Measurements from ENCODE around the gene MKRN2. TPM values are rescaled to one million over a fixed set of nuclear protein-coding genes. Genes with fewer than 3 reads are reported as not detected.
A peak's percentile ranks its signal among the peaks of the same experiment; 100 is the strongest.
"Not testable (repeated sequence)": the region's sequence is repeated elsewhere in the genome, so short reads cannot be mapped to it uniquely, and the experiment has no call there.

Gene MKRN2
- total RNA-seq, 2 experiments from 2014 or later = 20.3 to 22.4 TPM

DNA sequence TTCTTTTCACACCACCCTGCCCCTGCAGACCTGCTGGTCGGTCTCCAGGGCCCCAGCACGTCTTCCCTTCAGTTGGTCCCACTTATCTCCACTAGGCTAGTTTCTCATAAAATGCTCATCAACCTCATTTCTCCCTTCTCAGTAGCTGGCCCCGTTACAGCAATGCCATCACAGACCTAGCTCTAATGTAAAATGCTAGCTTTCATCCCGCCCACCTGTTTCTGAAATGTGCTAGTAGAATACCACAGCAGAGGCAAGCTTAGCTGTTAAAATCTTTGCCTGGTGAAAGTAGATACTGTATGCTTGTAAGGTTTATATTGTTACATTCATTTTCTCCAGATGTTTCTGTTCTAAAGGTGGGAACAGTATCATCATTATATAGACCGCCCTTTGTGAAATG is 24.7 kb upstream of the MKRN2 start:
- CTCF ChIA-PET = no interaction called here
- Mint-ChIP-seq H3K36me3 (peaks cover 6% of the 10 kb centered on the region), H3K27ac (no peak overlapping the region), H3K4me1 (no peaks in the 10 kb centered on the region), H3K27me3 (no peaks in the 10 kb centered on the region), H3K4me3 (no peak overlapping the region), H3K9me3 (ENCODE audit: low read depth) (no peaks in the 10 kb centered on the region)
- no peak for DNase-seq
- ATAC-seq = no peak

DNA sequence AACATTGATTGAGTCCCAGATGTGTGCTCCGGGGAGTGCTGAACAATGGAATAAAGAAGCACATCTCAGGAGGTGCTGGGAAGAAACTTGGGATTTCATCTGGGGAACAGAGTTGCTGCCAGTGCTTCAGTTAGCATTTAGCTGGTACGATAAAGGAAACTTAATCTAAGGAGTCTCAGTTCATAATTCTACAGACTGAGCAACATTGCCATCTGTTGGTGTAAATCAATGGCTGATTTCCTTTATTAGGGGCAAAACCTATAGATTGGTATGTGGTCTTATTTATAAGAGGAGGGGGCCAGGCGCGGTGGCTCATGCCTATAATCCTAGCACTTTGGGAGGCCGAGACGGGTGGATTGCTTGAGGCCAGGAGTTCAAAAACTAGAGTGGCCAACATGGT is 20.5 kb upstream of the MKRN2 start:
- ATAC-seq (no peak), DNase-seq (no peak)
- H3K27me3 Mint-ChIP-seq = no peaks in the 10 kb centered on the region
- H3K27ac Mint-ChIP-seq = no peak overlapping the region
- no peaks in the 10 kb centered on the region for H3K36me3 Mint-ChIP-seq
- H3K4me3 Mint-ChIP-seq = no peak overlapping the region
- no peaks in the 10 kb centered on the region for H3K4me1 Mint-ChIP-seq
- no peaks in the 10 kb centered on the region for H3K9me3 Mint-ChIP-seq (ENCODE audit: low read depth)
- CTCF ChIA-PET = no interaction called here

DNA sequence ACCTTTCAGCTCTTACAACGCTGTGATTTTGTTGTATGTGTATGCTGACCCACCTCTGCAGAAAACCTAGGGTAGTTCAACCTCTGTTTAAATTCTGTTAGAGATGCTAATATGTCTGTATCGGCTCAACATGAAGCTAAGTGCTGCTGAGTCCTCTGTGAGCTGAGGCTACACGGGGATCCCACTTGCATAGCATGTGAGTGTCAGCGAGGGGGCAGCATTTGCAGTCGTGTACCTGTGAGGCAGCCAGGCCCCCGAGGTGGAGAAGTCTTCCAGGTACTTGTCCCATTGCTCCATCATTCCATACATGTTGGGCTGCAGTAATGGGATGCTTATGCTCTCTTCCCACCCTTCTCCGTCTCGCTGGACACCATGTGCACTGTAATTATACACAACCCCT is 15.3 kb upstream of the MKRN2 start:
- Mint-ChIP-seq H3K27ac (no peak overlapping the region), H3K9me3 (ENCODE audit: low read depth) (no peaks in the 10 kb centered on the region), H3K4me3 (no peak overlapping the region), H3K36me3 (no peaks in the 10 kb centered on the region), H3K4me1 (peaks cover 5% of the 10 kb centered on the region), H3K27me3 (no peaks in the 10 kb centered on the region)
- no peak for ATAC-seq
- CTCF ChIA-PET = interaction anchor here (1.1 to 1.2 kb wide), 2 partner anchors 12 to 36 kb away, joined by 3 read pairs; no protein-coding TSS in a partner anchor
- DNase-seq = no peak

DNA sequence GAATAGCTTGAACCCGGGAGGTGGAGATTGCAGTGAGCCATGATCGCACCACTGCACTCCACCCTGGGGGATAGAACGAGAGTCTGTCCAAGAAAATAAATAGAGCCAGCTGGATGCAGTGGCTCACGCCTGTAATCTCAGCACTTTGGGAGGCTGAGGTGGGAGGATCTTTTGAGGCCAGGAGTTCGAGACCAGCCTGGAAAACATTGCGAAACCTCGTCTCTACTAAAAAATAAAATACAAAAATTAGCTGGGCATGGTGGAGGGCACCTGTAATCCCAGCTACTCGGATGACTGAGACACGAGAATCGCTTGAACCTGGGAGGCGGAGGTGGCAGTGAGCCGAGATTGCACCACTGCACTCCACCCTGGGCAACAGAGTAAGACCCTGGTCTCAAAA is 13.4 kb upstream of the MKRN2 start:
- H3K4me1 Mint-ChIP-seq; H3K36me3 Mint-ChIP-seq; H3K4me3 Mint-ChIP-seq; H3K27me3 Mint-ChIP-seq; ATAC-seq; DNase-seq; H3K9me3 Mint-ChIP-seq (ENCODE audit: low read depth); H3K27ac Mint-ChIP-seq: not testable (repeated sequence)
- CTCF ChIA-PET = interaction anchor here (1.6 kb wide), 1 partner anchor 11 kb away, joined by 3 read pairs; no protein-coding TSS in a partner anchor

DNA sequence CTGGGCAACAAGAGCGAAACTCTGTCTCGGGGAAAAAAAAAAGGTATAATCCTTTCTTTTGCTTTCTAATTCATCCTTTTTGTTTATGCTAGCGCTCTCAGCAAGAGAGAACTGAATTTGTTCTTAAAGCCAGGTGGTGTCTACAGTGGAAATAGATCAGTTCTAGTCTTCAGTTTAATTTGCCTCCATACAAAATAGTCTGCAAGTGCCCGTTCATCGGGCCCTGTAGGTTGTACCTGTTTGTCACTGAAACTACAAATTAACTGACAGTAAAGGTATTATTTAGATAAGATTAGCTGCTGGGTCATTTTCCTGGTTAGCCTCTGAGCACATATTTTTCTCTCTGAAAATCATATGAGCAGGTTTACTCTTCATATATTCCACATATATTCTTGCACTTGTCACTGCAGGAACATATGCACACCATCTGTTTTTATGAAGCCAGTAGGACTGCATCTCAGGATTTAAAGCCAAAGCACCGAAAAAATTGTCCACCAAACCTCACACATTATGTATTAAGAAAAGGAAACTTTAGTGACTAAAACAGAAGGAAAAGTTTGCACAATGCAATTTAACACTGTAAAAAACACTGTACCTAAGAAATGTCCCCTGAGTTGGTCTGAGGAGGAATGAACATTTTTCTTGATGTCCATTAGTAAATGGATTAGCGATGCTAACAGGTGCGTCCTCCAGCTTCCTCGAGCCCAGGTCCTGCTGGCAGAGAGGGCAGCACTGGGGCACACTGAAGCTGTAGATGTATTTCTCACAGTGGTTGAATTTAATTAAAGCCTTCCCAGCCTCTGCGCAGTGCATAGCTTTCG is 12.0 kb upstream of the MKRN2 start:
- peaks cover 3% of the 10 kb centered on the region for H3K27me3 Mint-ChIP-seq
- no peaks in the 10 kb centered on the region for H3K9me3 Mint-ChIP-seq (ENCODE audit: low read depth)
- CTCF ChIA-PET = no interaction called here
- no peak overlapping the region for H3K4me3 Mint-ChIP-seq
- peaks cover 5% of the 10 kb centered on the region for H3K4me1 Mint-ChIP-seq
- ATAC-seq = no peak
- H3K36me3 Mint-ChIP-seq = no peaks in the 10 kb centered on the region
- H3K27ac Mint-ChIP-seq = no peak overlapping the region
- DNase-seq = no peak

DNA sequence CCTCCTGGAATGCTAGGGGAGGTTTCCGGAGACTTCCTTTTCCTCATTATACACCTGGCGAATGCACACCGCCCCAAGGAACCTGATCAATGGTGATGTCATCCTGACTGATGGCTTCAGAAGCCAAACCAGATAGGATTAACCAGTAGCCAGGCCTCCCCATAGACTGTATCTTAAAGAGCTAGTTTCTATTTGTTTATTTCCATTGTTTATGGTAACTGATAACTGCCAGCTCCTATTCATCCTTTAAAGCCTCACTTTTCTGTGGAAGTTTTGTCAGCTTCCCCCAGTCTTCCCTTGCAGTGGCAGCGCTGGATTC is 11.5 kb upstream of the MKRN2 start, which contains the start of gene MKRN2OS:
MKRN2OS (minus strand) TSS at position 27 of the 319 bp plus-strand sequence. CDS start 35 bp downstream, outside the sequence.
- Mint-ChIP-seq H3K27me3 (peaks cover 8% of the 10 kb centered on the region), H3K4me3 (no peak within 1 kb of the TSS), H3K36me3 (no peaks in the 10 kb centered on the region), H3K27ac (no peak within 1 kb of the TSS), H3K4me1 (peaks cover 5% of the 10 kb centered on the region), H3K9me3 (ENCODE audit: low read depth) (no peaks in the 10 kb centered on the region)
- CTCF ChIA-PET = no interaction called here
- no peak for DNase-seq
- ATAC-seq = no peak

DNA sequence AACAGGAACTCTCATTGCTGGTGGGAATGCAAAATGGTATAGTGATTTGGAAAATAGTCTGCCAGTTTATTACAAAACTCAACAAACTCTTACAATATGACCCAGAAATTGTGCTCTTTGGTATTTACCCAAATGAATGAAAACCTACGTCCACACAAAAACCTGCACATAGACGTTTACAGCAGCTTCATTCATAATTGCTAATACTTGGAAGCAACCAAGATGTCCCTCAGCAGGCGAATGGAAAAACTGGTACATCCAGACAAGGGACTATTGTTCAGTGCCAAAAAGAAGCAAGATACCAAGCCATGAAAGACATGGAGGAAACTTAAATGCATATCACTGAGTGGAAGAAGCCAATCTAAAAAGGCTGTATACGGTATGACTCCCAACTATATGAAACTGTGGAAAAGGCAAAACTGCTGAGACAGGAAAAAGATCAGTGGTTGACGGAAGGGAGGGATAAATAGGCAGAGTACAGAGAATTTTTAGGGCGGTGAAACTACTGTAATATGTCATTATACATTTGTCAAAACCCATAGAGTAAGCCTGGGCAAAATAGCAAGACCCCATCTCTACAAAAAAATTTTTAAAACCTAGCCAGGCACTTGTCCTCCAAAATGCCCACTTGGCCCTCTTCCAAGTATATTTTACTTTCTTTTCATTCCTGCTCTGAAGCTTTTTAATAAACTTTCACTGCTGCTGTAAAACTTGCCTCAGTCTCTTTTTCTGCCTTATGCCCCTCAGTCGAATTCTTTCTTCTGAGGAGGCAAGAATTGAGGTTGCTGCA is 6.7 kb upstream of the MKRN2 start:
- DNase-seq (no peak), ATAC-seq (no peak)
- H3K4me1 Mint-ChIP-seq = peaks cover 6% of the 10 kb centered on the region
- no peak overlapping the region for H3K27ac Mint-ChIP-seq
- CTCF ChIA-PET = no interaction called here
- H3K27me3 Mint-ChIP-seq = peaks cover 31% of the 10 kb centered on the region
- no peaks in the 10 kb centered on the region for H3K36me3 Mint-ChIP-seq
- no peaks in the 10 kb centered on the region for H3K9me3 Mint-ChIP-seq (ENCODE audit: low read depth)
- H3K4me3 Mint-ChIP-seq = no peak overlapping the region

DNA sequence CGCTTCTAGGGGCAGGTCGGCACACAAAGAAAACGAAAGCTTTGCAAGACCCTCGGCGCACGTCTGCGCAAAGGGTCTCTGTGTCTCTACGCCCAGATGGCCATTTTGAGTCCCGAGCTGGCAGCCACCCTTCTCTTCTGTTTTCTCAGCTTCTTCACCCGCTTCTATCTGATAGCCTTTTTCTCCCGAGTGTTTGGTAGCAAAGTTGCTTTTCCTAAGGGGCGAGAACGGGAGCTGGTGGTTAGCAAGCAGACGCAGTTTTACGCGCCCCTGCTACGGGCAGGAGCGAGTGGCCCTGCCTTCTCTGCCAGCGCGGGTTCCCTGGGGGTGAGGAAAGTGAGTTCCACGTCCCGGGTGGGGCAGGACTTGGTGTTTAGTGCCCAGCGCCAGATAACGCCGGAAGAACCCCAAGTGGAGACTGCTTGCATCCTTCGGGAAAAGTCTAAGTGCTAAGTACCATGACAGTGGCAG is 2.9 kb upstream of the MKRN2 start:
- Mint-ChIP-seq H3K4me3 (peak overlapping the region; percentile 82), H3K27me3 (peaks cover 38% of the 10 kb centered on the region), H3K27ac (no peak overlapping the region), H3K4me1 (peaks cover 30% of the 10 kb centered on the region), H3K9me3 (ENCODE audit: low read depth) (no peaks in the 10 kb centered on the region), H3K36me3 (no peaks in the 10 kb centered on the region)
- CTCF ChIA-PET = interaction anchor here (0.6 kb wide), 2 partner anchors 11 to 110 kb away, joined by 3 read pairs; partner anchors contain the start of gene RAF1
- ATAC-seq (no peak), DNase-seq (no peak)

DNA sequence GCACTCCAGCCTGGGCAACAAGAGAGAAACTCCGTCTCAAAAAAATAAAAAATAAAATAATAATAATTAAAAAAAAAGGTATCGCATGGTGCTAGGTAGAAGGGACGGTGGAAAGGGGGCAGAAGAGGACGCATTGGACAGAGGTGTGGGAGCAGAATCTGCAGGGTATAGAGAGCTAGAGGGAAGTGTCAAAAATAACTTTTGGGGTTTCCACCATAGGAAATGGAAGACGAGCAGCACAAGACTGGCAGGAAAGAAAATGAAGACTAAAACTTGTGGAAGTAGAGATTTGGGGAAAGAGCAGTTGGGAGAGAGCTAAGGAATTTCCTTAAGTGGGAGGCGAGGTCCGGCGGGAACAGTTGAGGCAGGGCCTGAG is 585 bp upstream of the MKRN2 start:
- H3K27ac Mint-ChIP-seq = peak overlapping the region; percentile 89
- DNase-seq = no peak
- H3K9me3 Mint-ChIP-seq (ENCODE audit: low read depth) = no peaks in the 10 kb centered on the region
- peaks cover 25% of the 10 kb centered on the region for H3K27me3 Mint-ChIP-seq
- peaks cover 49% of the 10 kb centered on the region for H3K4me1 Mint-ChIP-seq
- peak overlapping the region; percentile 90 for H3K4me3 Mint-ChIP-seq
- no peak for ATAC-seq
- CTCF ChIA-PET = interaction anchor here (1.7 kb wide), 1 partner anchor 72 kb away, joined by 4 read pairs; the partner anchor contains the start of gene TSEN2
- H3K36me3 Mint-ChIP-seq = no peaks in the 10 kb centered on the region

DNA sequence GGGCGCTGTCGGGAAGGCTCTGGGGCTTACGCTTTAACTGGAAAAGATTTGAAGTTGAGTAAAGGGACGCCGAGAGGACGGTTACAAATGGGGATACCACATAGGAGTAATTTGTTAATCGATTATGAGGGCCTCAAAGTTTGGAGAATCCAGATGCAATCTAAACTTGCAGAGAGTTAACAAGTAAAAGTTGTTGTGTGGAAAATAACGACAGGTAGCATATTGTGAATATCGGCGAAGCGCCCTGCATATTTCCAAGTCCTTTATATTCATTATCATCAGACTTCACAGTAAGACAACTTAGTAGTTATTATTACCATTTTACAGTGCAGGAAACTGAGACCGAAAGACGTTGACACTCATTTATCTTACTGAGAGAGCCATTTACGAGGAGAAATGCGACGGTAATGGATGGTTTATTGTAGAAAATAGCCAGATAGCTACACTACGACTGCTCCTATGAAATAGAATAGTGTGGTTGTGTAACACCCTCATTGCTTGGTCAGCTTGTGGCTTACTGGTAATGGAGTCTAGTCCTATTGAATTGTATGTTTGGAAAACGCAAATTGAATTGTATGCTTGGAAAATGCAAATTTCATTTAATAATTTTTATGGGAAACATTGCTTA is 700 bp downstream of the MKRN2 start:
- no peaks in the 10 kb centered on the region for H3K36me3 Mint-ChIP-seq
- H3K27me3 Mint-ChIP-seq = peaks cover 25% of the 10 kb centered on the region
- peaks cover 52% of the 10 kb centered on the region for H3K4me1 Mint-ChIP-seq
- peak overlapping the region; percentile 90 for H3K4me3 Mint-ChIP-seq
- ATAC-seq (no peak), DNase-seq (no peak)
- peak overlapping the region; percentile 87 for H3K27ac Mint-ChIP-seq
- H3K9me3 Mint-ChIP-seq (ENCODE audit: low read depth) = no peaks in the 10 kb centered on the region
- CTCF ChIA-PET = no interaction called here

DNA sequence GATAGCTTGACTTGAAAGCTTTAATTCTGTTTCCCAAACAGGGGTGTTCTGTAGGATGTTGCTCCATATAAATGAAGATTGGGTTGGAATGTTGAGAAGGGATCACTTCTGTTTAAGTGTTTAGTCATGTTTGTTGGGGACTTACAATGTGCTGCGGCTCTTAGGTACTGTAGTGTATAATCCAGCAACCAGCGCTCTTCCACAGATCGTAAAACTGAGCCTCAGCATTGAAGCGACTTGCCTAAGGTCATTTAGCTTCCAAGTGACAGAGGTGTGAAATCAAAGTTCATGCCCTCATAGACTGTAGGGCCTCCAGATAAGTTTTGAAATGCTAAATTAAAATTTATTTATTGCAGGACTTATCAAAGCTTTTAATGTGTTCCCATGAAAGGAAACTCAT is 1.8 kb downstream of the MKRN2 start:
- CTCF ChIA-PET = interaction anchor here (1.3 kb wide), 1 partner anchor 12 kb away, joined by 3 read pairs; no protein-coding TSS in a partner anchor
- H3K4me1 Mint-ChIP-seq = peaks cover 50% of the 10 kb centered on the region
- no peak for ATAC-seq
- H3K4me3 Mint-ChIP-seq = peak overlapping the region; percentile 90
- DNase-seq = no peak
- H3K9me3 Mint-ChIP-seq (ENCODE audit: low read depth) = no peaks in the 10 kb centered on the region
- peaks cover 16% of the 10 kb centered on the region for H3K27me3 Mint-ChIP-seq
- peaks cover 1% of the 10 kb centered on the region for H3K36me3 Mint-ChIP-seq
- H3K27ac Mint-ChIP-seq = no peak overlapping the region

DNA sequence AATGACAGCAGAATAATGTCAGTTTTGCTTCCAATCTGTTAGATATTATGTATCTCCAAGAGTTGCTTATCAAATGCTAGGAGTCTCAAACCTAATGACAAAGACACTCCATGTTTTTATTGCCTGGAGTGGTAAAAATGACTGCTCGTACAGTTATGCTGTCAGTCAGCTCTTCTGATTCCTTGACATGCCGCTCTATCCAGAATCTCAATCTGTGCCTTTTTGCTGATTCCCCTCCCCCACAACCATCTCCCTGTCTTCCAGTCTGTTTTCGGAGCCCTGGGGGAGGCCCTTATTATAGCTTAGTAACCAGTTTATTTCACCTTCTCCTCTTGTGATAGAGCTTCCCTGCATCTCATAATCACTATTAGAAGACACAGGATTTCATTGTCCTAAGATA is 2.6 kb downstream of the MKRN2 start:
- CTCF ChIA-PET = interaction anchor here (1.3 kb wide), 2 partner anchors 11 kb away, joined by 3 to 5 read pairs; no protein-coding TSS in a partner anchor
- Mint-ChIP-seq H3K27me3 (peaks cover 9% of the 10 kb centered on the region), H3K27ac (no peak overlapping the region), H3K4me3 (no peak overlapping the region), H3K4me1 (peaks cover 46% of the 10 kb centered on the region), H3K9me3 (ENCODE audit: low read depth) (no peaks in the 10 kb centered on the region), H3K36me3 (peaks cover 3% of the 10 kb centered on the region)
- no peak for ATAC-seq
- DNase-seq = no peak

DNA sequence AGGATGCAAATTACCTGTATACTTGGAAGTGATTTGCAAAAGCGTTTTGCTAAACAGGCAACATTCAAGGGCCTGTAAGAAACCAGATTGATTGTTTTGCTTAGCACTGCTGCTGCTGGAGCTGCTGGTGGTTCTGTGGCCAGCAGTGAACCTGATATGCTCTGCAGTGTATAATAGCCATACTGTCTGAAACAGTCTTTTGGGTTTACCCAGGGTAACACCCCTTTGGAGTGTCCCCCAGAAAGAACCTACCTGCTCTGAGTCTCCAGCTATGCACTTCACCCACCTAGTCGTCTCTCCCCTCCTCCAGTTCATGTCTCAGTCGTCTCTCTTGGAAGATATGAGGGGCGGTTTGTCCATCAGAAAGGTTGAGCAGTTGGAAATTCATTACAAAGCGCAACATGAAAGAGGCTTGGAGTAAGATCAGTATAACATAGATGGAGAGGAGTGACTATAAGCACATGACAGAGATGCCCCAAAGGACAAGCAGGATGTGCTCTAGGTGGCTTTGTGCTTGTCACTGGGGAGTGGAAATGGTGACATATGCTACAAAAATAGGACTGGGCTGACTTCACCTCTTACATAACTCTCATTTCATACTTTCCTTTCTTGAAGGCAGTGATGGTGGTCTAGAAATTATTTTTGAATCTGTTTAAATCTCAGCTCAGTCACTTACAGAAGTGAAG is 3.8 kb downstream of the MKRN2 start:
- CTCF ChIA-PET = interaction anchor here (1.3 kb wide), 1 partner anchor 10 kb away, joined by 5 read pairs; no protein-coding TSS in a partner anchor
- H3K27me3 Mint-ChIP-seq = peaks cover 3% of the 10 kb centered on the region
- no peak overlapping the region for H3K27ac Mint-ChIP-seq
- H3K36me3 Mint-ChIP-seq = peaks cover 10% of the 10 kb centered on the region
- H3K9me3 Mint-ChIP-seq (ENCODE audit: low read depth) = no peaks in the 10 kb centered on the region
- ATAC-seq (no peak), DNase-seq (no peak)
- peaks cover 46% of the 10 kb centered on the region for H3K4me1 Mint-ChIP-seq
- no peak overlapping the region for H3K4me3 Mint-ChIP-seq
